Panc1 (cell line): ENCODE data around the gene RANGAP1. TPM values are rescaled to one million over a fixed set of nuclear protein-coding genes. Genes with fewer than 3 reads are reported as not detected.

Experiments used
- ATAC-seq: fragments of 200-7000 bp; cut with Tn5 transposase; 2 replicates; pipeline ENCODE4 v1.9.1; 2020; ENCODE audit warnings: mild to moderate bottlenecking, moderate library complexity
- BruUV-seq: library from RNA; stranded (reverse); fragments of 400-500 nt; replicated peaks from 2 replicates; lab custom pipeline; 2021; lab: Mats Ljungman, UMichigan
- CTCF ChIA-PET: fragments of 300-600 bp; sonication (Branson Sonifier 250); formaldehyde crosslinking; loops from one replicate; lab custom pipeline; 2022; ENCODE audit warnings: antibody characterized with exemption; lab: Charles Lee
- POLR2A ChIA-PET: fragments of 300-600 bp; sonication (Branson Sonifier 250); formaldehyde crosslinking; loops from one replicate; lab custom pipeline; 2022; ENCODE audit warnings: antibody characterized with exemption; lab: Charles Lee
- DNase-seq: peaks from one replicate; pipeline ENCODE4 v3.0.0-alpha.2; 2010; ENCODE audit warnings: low read depth, low spot score
- H3K27ac ChIP-seq: 2 replicates; pipeline ENCODE4 v1.5.1; 2011; ENCODE audit warnings: mild to moderate bottlenecking, low read length, inconsistent platforms
- H3K27me3 ChIP-seq: fragments of 200-500 bp; sonication (Bioruptor generic); 2 replicates; pipeline ENCODE4 v1.6.0; 2014; ENCODE audit warnings: low read length, inconsistent platforms; ENCODE audit not compliant: control insufficient read depth, insufficient read depth
- H3K36me3 ChIP-seq: fragments of 200-500 bp; sonication (Bioruptor generic); 2 replicates; pipeline ENCODE4 v1.5.1; 2014; ENCODE audit warnings: inconsistent platforms, mild to moderate bottlenecking, low read length, moderate library complexity; ENCODE audit not compliant: control insufficient read depth, insufficient read depth
- H3K4me1 ChIP-seq: 2 replicates; pipeline ENCODE4 v1.5.1; 2011; ENCODE audit warnings: inconsistent platforms, mild to moderate bottlenecking, low read length, moderate library complexity; ENCODE audit not compliant: control insufficient read depth, insufficient read depth
- H3K4me3 ChIP-seq, 2 experiments: 2 replicates each; pipeline ENCODE4 v1.5.1; 2011 to 2012; ENCODE audit warnings: low read depth in 2 of 2, low read length in 2 of 2, mild to moderate bottlenecking in 2 of 2, inconsistent platforms in 1 of 2, moderate library complexity in 1 of 2
- H3K9me3 ChIP-seq: fragments of 200-500 bp; sonication (Bioruptor generic); 2 replicates; pipeline ENCODE4 v1.5.1; 2014; ENCODE audit warnings: low read depth, mild to moderate bottlenecking, inconsistent platforms, low read length, moderate library complexity; ENCODE audit not compliant: control insufficient read depth, insufficient read depth
- POLR2AphosphoS5 ChIP-seq: IDR thresholded peaks from 2 replicates; pipeline ENCODE4 v1.6.1; 2012; ENCODE audit warnings: mild to moderate bottlenecking, low read depth, low read length, moderate library complexity
- SIN3A ChIP-seq: IDR thresholded peaks from 2 replicates; pipeline ENCODE4 v1.6.1; 2012; ENCODE audit warnings: low read depth, mild to moderate bottlenecking, low read length, moderate library complexity, borderline replicate concordance; ENCODE audit not compliant: insufficient read depth
- TCF7L2 ChIP-seq: IDR thresholded peaks from 2 replicates; pipeline ENCODE4 v1.6.1; 2011; ENCODE audit warnings: mild to moderate bottlenecking, low read depth, low read length, inconsistent platforms
- in situ Hi-C: cut with HindIII; loops from 2 replicates; pipeline ENCODE4 v1.10.0; 2016; ENCODE audit warnings: low sequenced_read_pairs, low pct_unique_long_range_greater_than_20kb
- intact Hi-C: fragments of 100-400 bp; cut with micrococcal nuclease; formaldehyde crosslinking; loops from one replicate; pipeline ENCODE4 v1.10.0; 2022; ENCODE audit not compliant: unreplicated experiment
- total RNA-seq: library from RNA; stranded (reverse); gene quantifications from one replicate; pipeline ENCODE4 v1.2.1, GENCODE V29; 2021; ENCODE audit not compliant: unreplicated experiment
- TF ChIP-seq, protein P1 (sequence below): fragments of 450-650 bp; IDR thresholded peaks from 2 replicates; pipeline ENCODE4 v1.5.1; 2017; ENCODE audit warnings: mild to moderate bottlenecking
- TF ChIP-seq, protein P2 (sequence below), 2 experiments: IDR thresholded peaks; 2 replicates each; pipeline ENCODE4 v1.6.1; 2011 to 2012; ENCODE audit warnings: low read depth in 2 of 2, control low read depth in 1 of 2, low read length in 1 of 2, mild to moderate bottlenecking in 1 of 2, moderate library complexity in 1 of 2; ENCODE audit not compliant: insufficient read depth in 1 of 2

Gene RANGAP1
- total RNA-seq, 1 experiment from 2014 or later = 140 TPM

DNA sequence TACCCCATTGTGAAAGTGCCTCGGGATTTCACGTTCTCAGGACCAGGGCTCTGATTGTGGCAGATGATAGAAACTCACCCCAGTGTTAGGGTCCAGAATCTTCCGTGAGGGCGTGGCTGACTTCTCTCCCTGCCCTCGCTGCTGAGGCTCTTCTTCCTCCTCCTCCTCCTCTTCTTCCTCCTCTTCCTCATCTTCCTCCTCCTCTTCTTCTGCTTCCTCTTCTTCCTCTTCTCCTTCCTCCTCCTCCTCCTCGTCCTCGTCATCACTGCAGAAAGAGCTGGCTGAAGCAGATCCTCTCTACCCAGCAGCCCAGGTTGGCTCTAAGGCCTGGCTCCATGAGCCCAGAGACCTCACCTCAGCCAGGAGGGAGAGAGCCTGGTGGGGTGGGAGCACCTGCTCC, 31.8 kb downstream of the RANGAP1 start:
- ATAC-seq (no peak), DNase-seq (no peak)
- BruUV-seq = no TSS peak
- ChIA-PET CTCF (interaction anchor here (0.6 kb wide), 1 partner anchor 299 kb away, joined by 4 read pairs; no protein-coding TSS in a partner anchor), POLR2A (no interaction called here)
- Histone ChIP-seq H3K4me3 (no peak overlapping the region), H3K27me3 (no peaks in the 10 kb centered on the region), H3K4me1 (peaks cover 21% of the 10 kb centered on the region), H3K9me3 (no peaks in the 10 kb centered on the region), H3K27ac (no peak overlapping the region), H3K36me3 (peaks cover 3% of the 10 kb centered on the region)
- intact Hi-C loops = no loop called here
- no peak for TF ChIP-seq POLR2AphosphoS5
- TF ChIP-seq SIN3A = no peak
- TF ChIP-seq, protein P1, sequence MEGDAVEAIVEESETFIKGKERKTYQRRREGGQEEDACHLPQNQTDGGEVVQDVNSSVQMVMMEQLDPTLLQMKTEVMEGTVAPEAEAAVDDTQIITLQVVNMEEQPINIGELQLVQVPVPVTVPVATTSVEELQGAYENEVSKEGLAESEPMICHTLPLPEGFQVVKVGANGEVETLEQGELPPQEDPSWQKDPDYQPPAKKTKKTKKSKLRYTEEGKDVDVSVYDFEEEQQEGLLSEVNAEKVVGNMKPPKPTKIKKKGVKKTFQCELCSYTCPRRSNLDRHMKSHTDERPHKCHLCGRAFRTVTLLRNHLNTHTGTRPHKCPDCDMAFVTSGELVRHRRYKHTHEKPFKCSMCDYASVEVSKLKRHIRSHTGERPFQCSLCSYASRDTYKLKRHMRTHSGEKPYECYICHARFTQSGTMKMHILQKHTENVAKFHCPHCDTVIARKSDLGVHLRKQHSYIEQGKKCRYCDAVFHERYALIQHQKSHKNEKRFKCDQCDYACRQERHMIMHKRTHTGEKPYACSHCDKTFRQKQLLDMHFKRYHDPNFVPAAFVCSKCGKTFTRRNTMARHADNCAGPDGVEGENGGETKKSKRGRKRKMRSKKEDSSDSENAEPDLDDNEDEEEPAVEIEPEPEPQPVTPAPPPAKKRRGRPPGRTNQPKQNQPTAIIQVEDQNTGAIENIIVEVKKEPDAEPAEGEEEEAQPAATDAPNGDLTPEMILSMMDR = no peak
- no peak for TF ChIP-seq TCF7L2
- TF ChIP-seq, protein P2, sequence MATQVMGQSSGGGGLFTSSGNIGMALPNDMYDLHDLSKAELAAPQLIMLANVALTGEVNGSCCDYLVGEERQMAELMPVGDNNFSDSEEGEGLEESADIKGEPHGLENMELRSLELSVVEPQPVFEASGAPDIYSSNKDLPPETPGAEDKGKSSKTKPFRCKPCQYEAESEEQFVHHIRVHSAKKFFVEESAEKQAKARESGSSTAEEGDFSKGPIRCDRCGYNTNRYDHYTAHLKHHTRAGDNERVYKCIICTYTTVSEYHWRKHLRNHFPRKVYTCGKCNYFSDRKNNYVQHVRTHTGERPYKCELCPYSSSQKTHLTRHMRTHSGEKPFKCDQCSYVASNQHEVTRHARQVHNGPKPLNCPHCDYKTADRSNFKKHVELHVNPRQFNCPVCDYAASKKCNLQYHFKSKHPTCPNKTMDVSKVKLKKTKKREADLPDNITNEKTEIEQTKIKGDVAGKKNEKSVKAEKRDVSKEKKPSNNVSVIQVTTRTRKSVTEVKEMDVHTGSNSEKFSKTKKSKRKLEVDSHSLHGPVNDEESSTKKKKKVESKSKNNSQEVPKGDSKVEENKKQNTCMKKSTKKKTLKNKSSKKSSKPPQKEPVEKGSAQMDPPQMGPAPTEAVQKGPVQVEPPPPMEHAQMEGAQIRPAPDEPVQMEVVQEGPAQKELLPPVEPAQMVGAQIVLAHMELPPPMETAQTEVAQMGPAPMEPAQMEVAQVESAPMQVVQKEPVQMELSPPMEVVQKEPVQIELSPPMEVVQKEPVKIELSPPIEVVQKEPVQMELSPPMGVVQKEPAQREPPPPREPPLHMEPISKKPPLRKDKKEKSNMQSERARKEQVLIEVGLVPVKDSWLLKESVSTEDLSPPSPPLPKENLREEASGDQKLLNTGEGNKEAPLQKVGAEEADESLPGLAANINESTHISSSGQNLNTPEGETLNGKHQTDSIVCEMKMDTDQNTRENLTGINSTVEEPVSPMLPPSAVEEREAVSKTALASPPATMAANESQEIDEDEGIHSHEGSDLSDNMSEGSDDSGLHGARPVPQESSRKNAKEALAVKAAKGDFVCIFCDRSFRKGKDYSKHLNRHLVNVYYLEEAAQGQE (IDR thresholded peaks at IDR 0.05; ENCODE audit: insufficient read depth in 1 of 2, low read depth in 2 of 2, low read length in 1 of 2) = no peak
- in situ Hi-C loops = no loop called here

DNA sequence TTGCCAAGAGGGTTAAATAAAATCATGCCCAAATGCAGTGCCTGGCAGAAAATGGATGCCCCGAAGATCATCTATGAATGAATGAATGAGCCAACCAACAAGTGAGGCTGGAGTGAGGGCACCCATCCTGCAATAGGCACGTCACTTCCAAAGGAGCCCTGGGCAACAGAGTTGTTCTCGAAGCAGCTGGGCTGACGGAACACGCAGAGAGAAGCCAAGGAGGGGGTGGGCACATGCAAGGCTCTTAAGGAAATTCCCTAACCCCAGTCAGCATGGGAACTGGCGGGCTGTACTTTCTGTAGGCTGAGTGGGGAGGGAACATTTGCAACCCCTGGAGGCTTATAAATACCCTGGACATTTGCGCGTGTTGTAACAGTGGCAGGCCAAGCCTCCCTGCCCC, 33.6 kb downstream of the RANGAP1 start:
- no TSS peak for BruUV-seq
- no peak for DNase-seq
- CTCF ChIA-PET = no interaction called here
- peaks cover 14% of the 10 kb centered on the region for H3K4me1 ChIP-seq
- no peaks in the 10 kb centered on the region for H3K9me3 ChIP-seq
- in situ Hi-C loops (no loop called here), intact Hi-C loops (no loop called here)
- no peak overlapping the region for H3K27ac ChIP-seq
- no peaks in the 10 kb centered on the region for H3K27me3 ChIP-seq
- H3K4me3 ChIP-seq = no peak overlapping the region
- no peak for ATAC-seq
- POLR2A ChIA-PET = no interaction called here
- peaks cover 8% of the 10 kb centered on the region for H3K36me3 ChIP-seq
- TF ChIP-seq, protein P2 (IDR thresholded peaks at IDR 0.05; ENCODE audit: insufficient read depth in 1 of 2, low read depth in 2 of 2, low read length in 1 of 2) = no peak
- TF ChIP-seq, protein P1 = no peak
- TF ChIP-seq POLR2AphosphoS5 (no peak), TCF7L2 (no peak), SIN3A (no peak)
